Measurements from ENCODE around the gene RFPL2.
"Not testable (repeated sequence)": the region's sequence is repeated elsewhere in the genome, so short reads cannot be mapped to it uniquely, and the experiment has no call there.

RFPL2 gene

GRCh38 chr22:32148372-32148771, 56.5 kb downstream of the RFPL2 start:
- not testable (repeated sequence) for H3K79me2 ChIP-seq (ENCODE audit: insufficient read depth, low read length); H2AFZ ChIP-seq (ENCODE audit: low read depth, low read length); H3K36me3 ChIP-seq (ENCODE audit: insufficient read depth, low read length); H3K4me3 ChIP-seq (ENCODE audit: low read depth in 1 of 2, low read length in 2 of 2); H3K9me3 ChIP-seq (ENCODE audit: insufficient read depth, low read length, severe bottlenecking); ATAC-seq (ENCODE audit: insufficient read depth, low read depth); H3K4me1 ChIP-seq (ENCODE audit: insufficient read depth, low read length); H4K20me1 ChIP-seq (ENCODE audit: insufficient read depth, low read length); H3K4me2 ChIP-seq (ENCODE audit: insufficient read depth, low read length); H3K9ac ChIP-seq (ENCODE audit: low read depth, low read length); H3K27ac ChIP-seq (ENCODE audit: low read length); DNase-seq; H3K27me3 ChIP-seq (ENCODE audit: insufficient read depth, low read length, poor library complexity)

- H3K4me3 ChIP-seq (ENCODE audit: low read depth in 1 of 2, low read length in 2 of 2); ATAC-seq (ENCODE audit: insufficient read depth, low read depth); H3K9ac ChIP-seq (ENCODE audit: low read depth, low read length); H3K27ac ChIP-seq (ENCODE audit: low read length); H3K79me2 ChIP-seq (ENCODE audit: insufficient read depth, low read length); H3K4me2 ChIP-seq (ENCODE audit: insufficient read depth, low read length); H3K36me3 ChIP-seq (ENCODE audit: insufficient read depth, low read length); DNase-seq; H3K27me3 ChIP-seq (ENCODE audit: insufficient read depth, low read length, poor library complexity); H4K20me1 ChIP-seq (ENCODE audit: insufficient read depth, low read length); H2AFZ ChIP-seq (ENCODE audit: low read depth, low read length); H3K4me1 ChIP-seq (ENCODE audit: insufficient read depth, low read length); H3K9me3 ChIP-seq (ENCODE audit: insufficient read depth, low read length, severe bottlenecking): not testable (repeated sequence)
These were observed 57.7 kb downstream of the RFPL2 start for GRCh38 chr22:32147128-32147527.

- Histone ChIP-seq H3K4me2 (ENCODE audit: insufficient read depth, low read length) (no peak overlapping the region), H3K9ac (ENCODE audit: low read depth, low read length) (no peak overlapping the region), H3K36me3 (ENCODE audit: insufficient read depth, low read length) (no peaks in the 10 kb centered on the region), H3K27ac (ENCODE audit: low read length) (no peak overlapping the region), H3K4me3 (ENCODE audit: low read depth in 1 of 2, low read length in 2 of 2) (no peak overlapping the region), H3K9me3 (ENCODE audit: insufficient read depth, low read length, severe bottlenecking) (no peaks in the 10 kb centered on the region), H3K4me1 (ENCODE audit: insufficient read depth, low read length) (no peaks in the 10 kb centered on the region), H2AFZ (ENCODE audit: low read depth, low read length) (no peak overlapping the region), H3K27me3 (ENCODE audit: insufficient read depth, low read length, poor library complexity) (no peaks in the 10 kb centered on the region), H4K20me1 (ENCODE audit: insufficient read depth, low read length) (no peaks in the 10 kb centered on the region), H3K79me2 (ENCODE audit: insufficient read depth, low read length) (no peaks in the 10 kb centered on the region)
- DNase-seq (no peak), ATAC-seq (ENCODE audit: insufficient read depth, low read depth) (no peak)
- TF ChIP-seq CTCF (IDR thresholded peaks at IDR 0.05; ENCODE audit: borderline replicate concordance, extremely low read depth, low read length, poor library complexity, severe bottlenecking) (no peak), EZH2 (IDR thresholded peaks at IDR 0.05; ENCODE audit: borderline replicate concordance, low read depth, low read length, severe bottlenecking) (no peak)
These were observed 60.2 kb downstream of the RFPL2 start for GRCh38 chr22:32144496-32145274.

- Histone ChIP-seq H3K27me3 (ENCODE audit: insufficient read depth, low read length, poor library complexity) (no peaks in the 10 kb centered on the region), H3K36me3 (ENCODE audit: insufficient read depth, low read length) (no peaks in the 10 kb centered on the region), H3K79me2 (ENCODE audit: insufficient read depth, low read length) (no peaks in the 10 kb centered on the region), H3K9ac (ENCODE audit: low read depth, low read length) (no peak overlapping the region), H3K4me1 (ENCODE audit: insufficient read depth, low read length) (peaks cover 7% of the 10 kb centered on the region), H3K27ac (ENCODE audit: low read length) (no peak overlapping the region), H3K9me3 (ENCODE audit: insufficient read depth, low read length, severe bottlenecking) (no peaks in the 10 kb centered on the region), H4K20me1 (ENCODE audit: insufficient read depth, low read length) (no peaks in the 10 kb centered on the region), H3K4me2 (ENCODE audit: insufficient read depth, low read length) (no peak overlapping the region), H3K4me3 (ENCODE audit: low read depth in 1 of 2, low read length in 2 of 2) (no peak overlapping the region), H2AFZ (ENCODE audit: low read depth, low read length) (no peak overlapping the region)
- no peak for TF ChIP-seq CTCF (IDR thresholded peaks at IDR 0.05; ENCODE audit: borderline replicate concordance, extremely low read depth, low read length, poor library complexity, severe bottlenecking)
- no peak for TF ChIP-seq EZH2 (IDR thresholded peaks at IDR 0.05; ENCODE audit: borderline replicate concordance, low read depth, low read length, severe bottlenecking)
- ATAC-seq (ENCODE audit: insufficient read depth, low read depth) (no peak), DNase-seq (no peak)
These were observed 62.3 kb downstream of the RFPL2 start for GRCh38 chr22:32142600-32142999.

Measured in DND-41 (cell line).